GM23248 (cell line): ENCODE data around the gene NOC4L.
"Not testable (repeated sequence)": the region's sequence is repeated elsewhere in the genome, so short reads cannot be mapped to it uniquely, and the experiment has no call there.

Experiments used
- EZH2 ChIP-seq: fragments of 200-600 bp; sonication (generic); IDR thresholded peaks from 2 replicates; pipeline ENCODE4 v1.6.1; 2018; ENCODE audit warnings: antibody characterized with exemption, mild to moderate bottlenecking; ENCODE audit not compliant: insufficient read depth, poor library complexity, severe bottlenecking
- EZH2phosphoT487 ChIP-seq: fragments of 200-600 bp; sonication (generic); IDR thresholded peaks from 2 replicates; pipeline ENCODE4 v1.6.1; 2018; ENCODE audit warnings: antibody characterized with exemption, moderate library complexity, mild to moderate bottlenecking, low read depth; ENCODE audit not compliant: insufficient read depth

DNA sequence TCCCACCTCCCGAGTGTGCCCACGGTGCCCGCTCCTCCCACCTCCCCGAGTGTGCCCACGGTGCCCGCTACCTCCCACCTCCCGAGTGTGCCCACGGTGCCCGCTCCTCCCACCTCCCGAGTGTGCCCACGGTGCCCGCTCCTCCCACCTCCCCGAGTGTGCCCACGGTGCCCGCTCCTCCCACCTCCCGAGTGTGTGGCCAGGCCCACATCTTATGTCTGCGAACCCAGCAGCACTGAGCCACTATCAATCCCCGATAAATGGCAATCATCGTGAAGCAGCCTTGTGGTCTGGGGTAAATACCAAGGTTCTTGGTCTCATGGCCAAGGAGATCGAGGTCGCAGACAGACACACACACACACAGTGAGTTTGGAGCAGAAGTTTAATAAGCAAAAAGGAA, 8.0 kb upstream of the NOC4L start:
- not testable (repeated sequence) for TF ChIP-seq EZH2, EZH2phosphoT487
